AG04449 (cell line): ENCODE measurements around the gene TMC8.

ENCODE experiments used
- CTCF ChIA-PET: fragments of 350-600 bp; formaldehyde crosslinking; extraction: SDS; loops from one replicate; lab custom pipeline; 2021; ENCODE audit warnings: antibody characterized with exemption; lab: Yijun Ruan, JAX
- POLR2A ChIA-PET: fragments of 400-600, 350-600 bp; formaldehyde crosslinking; extraction: SDS; loops from one replicate; lab custom pipeline; 2020; ENCODE audit warnings: antibody characterized with exemption, inconsistent platforms; lab: Yijun Ruan, JAX
- DNase-seq: peaks from one replicate; pipeline ENCODE4 v3.0.0-alpha.2; 2010; ENCODE audit warnings: low read depth, low spot score
- H3K4me3 ChIP-seq: 2 replicates; pipeline ENCODE4 v1.5.1; 2011; ENCODE audit warnings: low read depth, mild to moderate bottlenecking, control low read depth, low read length
- CTCF ChIP-seq: IDR thresholded peaks from one replicate; pipeline ENCODE4 v1.5.1; 2011; ENCODE audit warnings: mild to moderate bottlenecking, moderate library complexity, low read length, control low read depth, inconsistent platforms; ENCODE audit not compliant: insufficient read depth; ENCODE audit errors: missing control alignments

The TMC8 gene

GRCh38 chr17:78184868-78185267 lies 54.3 kb downstream of the TMC8 start:
- ChIA-PET POLR2A (no interaction called here), CTCF (interaction anchor here (1.7 to 7.3 kb wide), 6 partner anchors 11 to 166 kb away, joined by 4 to 119 read pairs (median 12); no protein-coding TSS in a partner anchor)
- no peak overlapping the region for H3K4me3 ChIP-seq
- DNase-seq, result no peak
- TF ChIP-seq CTCF, result no peak

- ChIA-PET CTCF (interaction anchor here (0.6 to 7.3 kb wide), 29 partner anchors 11 to 1413 kb away, joined by 3 to 119 read pairs (median 4); no protein-coding TSS in a partner anchor), POLR2A (interaction anchor here (1.0 to 1.1 kb wide), 2 partner anchors 19 to 24 kb away, joined by 3 to 4 read pairs; no protein-coding TSS in a partner anchor)
- TF ChIP-seq CTCF, result no peak
- H3K4me3 ChIP-seq, result peak overlapping the region; percentile 87
- no peak for DNase-seq
Measured at GRCh38 chr17:78185981-78186691, 55.6 kb downstream of the TMC8 start.

GRCh38 chr17:78186692-78187595 lies 56.4 kb downstream of the TMC8 start, which contains the start of the genes AFMID and TK1:
AFMID (plus strand) TSS chr17:78187362; CDS start chr17:78187371, 9 bp downstream.
TK1 (minus strand) TSS chr17:78187052; CDS start chr17:78186994, 58 bp downstream.
- peak; percentile 52 for DNase-seq
- CTCF ChIA-PET, result interaction anchor here (0.6 to 7.3 kb wide), 35 partner anchors 10 to 1414 kb away, joined by 3 to 119 read pairs (median 4); no protein-coding TSS in a partner anchor

More at GRCh38 chr17:78186692-78187595, 56.4 kb downstream of the TMC8 start, which contains the start of the genes AFMID and TK1:
- TF ChIP-seq CTCF, result peak; percentile 95
- POLR2A ChIA-PET, result interaction anchor here (1.0 to 1.1 kb wide), 2 partner anchors 19 to 24 kb away, joined by 3 to 4 read pairs; no protein-coding TSS in a partner anchor
- peak within 1 kb of the TSS; percentile 87 for H3K4me3 ChIP-seq
